MCF 10A (cell line): ENCODE results near the gene PDGFB. TPM values are rescaled to one million over a fixed set of nuclear protein-coding genes. Genes with fewer than 3 reads are reported as not detected.
A peak's percentile ranks its signal among the peaks of the same experiment; 100 is the strongest.
"Not testable (repeated sequence)": the region's sequence is repeated elsewhere in the genome, so short reads cannot be mapped to it uniquely, and the experiment has no call there.

Source experiments
- BruUV-seq: library from RNA; stranded (reverse); fragments of 400-500 nt; replicated peaks from 2 replicates; lab custom pipeline; 2021; lab: Mats Ljungman, UMichigan
- CTCF ChIA-PET: fragments of 300-600 bp; sonication (Branson Sonifier 250); formaldehyde crosslinking; extraction: SDS; loops from one replicate; lab custom pipeline; 2021; ENCODE audit warnings: antibody characterized with exemption, inconsistent platforms; lab: Yijun Ruan, JAX
- POLR2A ChIA-PET: fragments of 300-600, 350-650 bp; sonication (Branson Sonifier 250); formaldehyde crosslinking; extraction: SDS; loops from one replicate; lab custom pipeline; 2020; ENCODE audit warnings: antibody characterized with exemption, inconsistent platforms; lab: Yijun Ruan, JAX
- DNase-seq: peaks from one replicate; pipeline ENCODE4 v3.0.0-alpha.2; 2018; ENCODE audit not compliant: unreplicated experiment
- H3K27ac Mint-ChIP-seq: one replicate; pipeline ENCODE4 v1.8.0; 2022; ENCODE audit warnings: mild to moderate bottlenecking, low read depth, mixed read lengths; ENCODE audit not compliant: unreplicated experiment
- H3K27me3 Mint-ChIP-seq: one replicate; pipeline ENCODE4 v1.8.0; 2022; ENCODE audit warnings: mixed read lengths; ENCODE audit not compliant: insufficient read depth, unreplicated experiment
- H3K36me3 Mint-ChIP-seq: one replicate; pipeline ENCODE4 v1.8.0; 2022; ENCODE audit warnings: mild to moderate bottlenecking, moderate library complexity, mixed read lengths; ENCODE audit not compliant: insufficient read depth, unreplicated experiment
- H3K4me1 Mint-ChIP-seq: one replicate; pipeline ENCODE4 v1.8.0; 2022; ENCODE audit warnings: mixed read lengths; ENCODE audit not compliant: insufficient read depth, unreplicated experiment
- H3K4me3 Mint-ChIP-seq: one replicate; pipeline ENCODE4 v1.8.0; 2022; ENCODE audit warnings: mild to moderate bottlenecking, moderate library complexity, mixed read lengths; ENCODE audit not compliant: unreplicated experiment
- H3K9me3 Mint-ChIP-seq: one replicate; pipeline ENCODE4 v1.8.0; 2022; ENCODE audit warnings: mixed read lengths; ENCODE audit not compliant: unreplicated experiment
- CTCF ChIP-seq: fragments of 200-600 bp; IDR thresholded peaks from one replicate; pipeline ENCODE4 v1.8.0; 2022; ENCODE audit warnings: antibody characterized with exemption, mild to moderate bottlenecking; ENCODE audit not compliant: unreplicated experiment
- intact Hi-C: fragments of 100-400 bp; cut with micrococcal nuclease; formaldehyde crosslinking; loops from 2 replicates; pipeline ENCODE4 v1.14.1; 2022
- total RNA-seq: library from RNA; stranded (reverse); gene quantifications from 2 replicates; pipeline ENCODE4 v1.2.3, GENCODE V29; 2022

The PDGFB gene
- total RNA-seq, 1 experiment from 2014 or later = 0.37 TPM

- Mint-ChIP-seq H3K4me3 (no peak overlapping the region), H3K27me3 (no peaks in the 10 kb centered on the region), H3K27ac (peak overlapping the region; percentile 24), H3K36me3 (no peaks in the 10 kb centered on the region), H3K4me1 (peaks cover 16% of the 10 kb centered on the region), H3K9me3 (peaks cover 6% of the 10 kb centered on the region)
- POLR2A ChIA-PET = interaction anchor here (0.7 to 1.6 kb wide), 8 partner anchors 14 to 98 kb away, joined by 3 to 9 read pairs (median 4); no protein-coding TSS in a partner anchor
- no peak for TF ChIP-seq CTCF
- intact Hi-C loops = no loop called here
- CTCF ChIA-PET = interaction anchor here (0.9 to 2.5 kb wide), 2 partner anchors 50 to 96 kb away, joined by 4 to 7 read pairs; no protein-coding TSS in a partner anchor
- peak; percentile 82 for DNase-seq
- no TSS peak for BruUV-seq
These were observed 23.6 kb downstream of the PDGFB start for GRCh38 chr22:39220890-39221850.

- ChIA-PET POLR2A (interaction anchor here (0.7 to 1.6 kb wide), 7 partner anchors 13 to 98 kb away, joined by 3 to 9 read pairs (median 3); no protein-coding TSS in a partner anchor), CTCF (interaction anchor here (2.5 kb wide), 1 partner anchor 96 kb away, joined by 7 read pairs; no protein-coding TSS in a partner anchor)
- DNase-seq = no peak
- no TSS peak for BruUV-seq
- H3K27ac Mint-ChIP-seq = no peak overlapping the region
- no peak for TF ChIP-seq CTCF
- H3K9me3 Mint-ChIP-seq = peaks cover 6% of the 10 kb centered on the region
- no peaks in the 10 kb centered on the region for H3K36me3 Mint-ChIP-seq
- no peaks in the 10 kb centered on the region for H3K27me3 Mint-ChIP-seq
- intact Hi-C loops = no loop called here
- H3K4me1 Mint-ChIP-seq = peaks cover 16% of the 10 kb centered on the region
- H3K4me3 Mint-ChIP-seq = no peak overlapping the region
These were observed 24.3 kb downstream of the PDGFB start for GRCh38 chr22:39220450-39220849.

GRCh38 chr22:39219071-39220039 is 25.4 kb downstream of the PDGFB start:
- BruUV-seq = no TSS peak
- Mint-ChIP-seq H3K36me3 (no peaks in the 10 kb centered on the region), H3K4me1 (peaks cover 22% of the 10 kb centered on the region), H3K27ac (no peak overlapping the region), H3K4me3 (no peak overlapping the region), H3K27me3 (no peaks in the 10 kb centered on the region), H3K9me3 (peaks cover 6% of the 10 kb centered on the region)
- intact Hi-C loops = no loop called here
- ChIA-PET POLR2A (no interaction called here), CTCF (no interaction called here)
- DNase-seq = no peak
- no peak for TF ChIP-seq CTCF

GRCh38 chr22:39218432-39218831 is 26.4 kb downstream of the PDGFB start:
- DNase-seq, H3K4me3 Mint-ChIP-seq, POLR2A ChIA-PET, H3K27me3 Mint-ChIP-seq, H3K9me3 Mint-ChIP-seq, intact Hi-C loops, H3K27ac Mint-ChIP-seq, H3K36me3 Mint-ChIP-seq, BruUV-seq: not testable (repeated sequence)
- CTCF ChIA-PET = interaction anchor here (1.4 kb wide), 1 partner anchor 97 kb away, joined by 4 read pairs; no protein-coding TSS in a partner anchor
- peaks cover 29% of the 10 kb centered on the region for H3K4me1 Mint-ChIP-seq
